Tibial nerve (tissue), 4 donors: ENCODE measurements around the gene GPR25. TPM values are rescaled to one million over a fixed set of nuclear protein-coding genes. Genes with fewer than 3 reads are reported as not detected.

Source experiments
- DNase-seq, 2 donors: peaks; one replicate each; pipeline ENCODE4 v3.0.0-alpha.2; 2019; ENCODE audit warnings: low spot score in 2 of 2
- H3K27ac ChIP-seq, 4 donors: fragments of 200-600 bp; sonication (generic) in 3 of 4; one replicate each; pipeline ENCODE4 v1.5.1; 2017 to 2019; ENCODE audit warnings: mild to moderate bottlenecking in 1 of 4
- H3K27me3 ChIP-seq, 2 donors: fragments of 200-600 bp; sonication (generic) in 1 of 2; one replicate each; pipeline versions ENCODE4 v1.5.1 to v1.6.0; 2017 to 2019
- H3K36me3 ChIP-seq, 3 donors: fragments of 200-600 bp; sonication (generic); one replicate each; pipeline ENCODE4 v1.5.1; 2018 to 2019
- H3K4me1 ChIP-seq, 4 donors: fragments of 200-600 bp; sonication (generic) in 3 of 4; one replicate each; pipeline ENCODE4 v1.5.1; 2017 to 2019
- H3K4me3 ChIP-seq, 4 donors: fragments of 200-600 bp; sonication (generic) in 3 of 4; one replicate each; pipeline ENCODE4 v1.5.1; 2017 to 2019; ENCODE audit warnings: mild to moderate bottlenecking in 1 of 4, moderate library complexity in 1 of 4
- H3K9me3 ChIP-seq, 4 donors: fragments of 200-600 bp; sonication (generic) in 3 of 4; one replicate each; pipeline ENCODE4 v1.5.1; 2017 to 2019
- CTCF ChIP-seq, 5 experiments: fragments of 200-600 bp in 3 of 5; fragments of 450-650 bp in 2 of 5; sonication (generic) in 3 of 5; IDR thresholded peaks; one replicate each; pipeline ENCODE4 v1.5.1; 2016 to 2019; ENCODE audit warnings: antibody characterized with exemption in 5 of 5, mild to moderate bottlenecking in 3 of 5, moderate library complexity in 2 of 5
- EP300 ChIP-seq, 2 donors: sonication (generic); formaldehyde crosslinking; IDR thresholded peaks; one replicate each; pipeline ENCODE4 v1.6.1; 2017; ENCODE audit warnings: antibody characterized with exemption in 2 of 2, mild to moderate bottlenecking in 1 of 2
- POLR2A ChIP-seq, 2 donors: fragments of 450-650 bp; IDR thresholded peaks; one replicate each; pipeline ENCODE4 v1.6.1; 2017; ENCODE audit warnings: antibody characterized with exemption in 2 of 2, mild to moderate bottlenecking in 2 of 2, moderate library complexity in 2 of 2
- WGBS, 2 donors: methylation state at CpG; one replicate each; pipeline ENCODE4 v1.1.5; 2018; 5-methylcytosine and 5-hydroxymethylcytosine counted together
- total RNA-seq, 4 donors: library from RNA; depleted of rRNA; stranded (reverse); fragments of >200 nt; gene quantifications; one replicate each; pipeline ENCODE4 v1.1.0, GENCODE V29; 2016

Gene GPR25
- total RNA-seq, 4 donors from 2014 or later = not detected

GRCh38 chr1:200906491-200906890 lies 33.7 kb downstream of the GPR25 start:
- no peaks in the 10 kb centered on the region for H3K9me3 ChIP-seq
- no peak for DNase-seq
- no peak overlapping the region for H3K4me3 ChIP-seq
- no peaks in the 10 kb centered on the region for H3K27me3 ChIP-seq
- no peak overlapping the region for H3K27ac ChIP-seq
- TF ChIP-seq EP300 (IDR thresholded peaks at IDR 0.05) (no peak), POLR2A (IDR thresholded peaks at IDR 0.05) (no peak), CTCF (IDR thresholded peaks at IDR 0.05) (no peak)
- peaks cover 0 to 3% (median 0%) of the 10 kb centered on the region in 4 donors for H3K4me1 ChIP-seq
- no peaks in the 10 kb centered on the region for H3K36me3 ChIP-seq
- 96 to 100% methylated on average over 2 of the region's 2 CpGs for WGBS, 2 donors

GRCh38 chr1:200907611-200908097 lies 34.9 kb downstream of the GPR25 start:
- DNase-seq = no peak
- H3K4me3 ChIP-seq = no peak overlapping the region
- H3K27ac ChIP-seq = peak overlapping the region in 1 of 4 donors; percentile 7
- H3K27me3 ChIP-seq = no peaks in the 10 kb centered on the region
- peaks cover 0 to 3% (median 0%) of the 10 kb centered on the region in 4 donors for H3K4me1 ChIP-seq
- TF ChIP-seq CTCF (IDR thresholded peaks at IDR 0.05) (no peak), EP300 (IDR thresholded peaks at IDR 0.05) (no peak), POLR2A (IDR thresholded peaks at IDR 0.05) (no peak)
- no peaks in the 10 kb centered on the region for H3K9me3 ChIP-seq
- WGBS, 2 donors = 81 to 90% methylated on average over 5 of the region's 5 CpGs
- H3K36me3 ChIP-seq = no peaks in the 10 kb centered on the region

DNA sequence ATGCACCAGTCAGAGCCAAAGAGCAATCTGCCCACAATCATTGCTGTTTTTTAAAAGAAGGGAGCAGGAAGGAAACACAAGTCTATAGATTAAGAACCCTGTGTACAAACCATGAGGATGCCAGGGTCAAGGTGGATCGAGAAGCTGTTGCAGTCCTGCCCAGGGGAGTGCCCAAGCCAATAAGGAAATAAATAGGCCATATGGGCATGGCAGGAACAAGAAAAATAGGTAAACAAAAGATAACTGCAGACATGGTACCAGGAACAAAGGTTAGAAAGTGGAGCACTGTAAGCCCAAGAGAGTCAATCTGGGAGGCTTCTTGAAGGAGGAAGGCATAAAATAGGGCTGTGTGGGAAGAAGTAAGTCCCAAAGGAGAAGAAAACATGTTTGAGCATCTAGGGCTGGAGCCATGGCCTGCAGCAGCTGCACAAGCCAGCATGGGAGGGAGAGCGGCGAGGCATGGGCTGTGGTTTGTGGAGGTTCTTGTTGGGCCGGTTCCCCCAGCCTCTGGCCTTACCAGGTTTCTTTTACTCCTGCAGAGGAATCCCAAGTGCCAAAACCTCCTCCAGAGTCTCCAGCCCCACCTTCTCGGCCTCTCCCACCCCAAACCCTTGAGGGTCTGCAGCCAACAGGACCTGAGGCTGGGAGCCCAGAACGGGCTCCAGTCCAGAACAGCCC lies 35.5 kb downstream of the GPR25 start:
- peaks cover 0 to 3% (median 0%) of the 10 kb centered on the region in 4 donors for H3K4me1 ChIP-seq
- no peaks in the 10 kb centered on the region for H3K27me3 ChIP-seq
- 69 to 80% methylated on average over 6 of the region's 6 CpGs for WGBS, 2 donors
- H3K9me3 ChIP-seq = no peaks in the 10 kb centered on the region
- peak overlapping the region in 1 of 4 donors; percentile 41 for H3K27ac ChIP-seq
- no peak for DNase-seq
- H3K36me3 ChIP-seq = no peaks in the 10 kb centered on the region
- no peak overlapping the region for H3K4me3 ChIP-seq
- TF ChIP-seq EP300 (IDR thresholded peaks at IDR 0.05) = no peak
- no peak for TF ChIP-seq POLR2A (IDR thresholded peaks at IDR 0.05)
- no peak for TF ChIP-seq CTCF (IDR thresholded peaks at IDR 0.05)

GRCh38 chr1:200909071-200909470 lies 36.3 kb downstream of the GPR25 start:
- no peak for TF ChIP-seq POLR2A (IDR thresholded peaks at IDR 0.05)
- TF ChIP-seq EP300 (IDR thresholded peaks at IDR 0.05) = no peak
- TF ChIP-seq CTCF (IDR thresholded peaks at IDR 0.05) = no peak
- Histone ChIP-seq H3K9me3 (no peaks in the 10 kb centered on the region), H3K27ac (no peak overlapping the region), H3K27me3 (no peaks in the 10 kb centered on the region), H3K4me1 (peaks cover 0 to 3% (median 0%) of the 10 kb centered on the region in 4 donors), H3K4me3 (no peak overlapping the region), H3K36me3 (no peaks in the 10 kb centered on the region)
- no peak for DNase-seq
- 62 to 71% methylated on average over 5 of the region's 5 CpGs for WGBS, 2 donors

DNA sequence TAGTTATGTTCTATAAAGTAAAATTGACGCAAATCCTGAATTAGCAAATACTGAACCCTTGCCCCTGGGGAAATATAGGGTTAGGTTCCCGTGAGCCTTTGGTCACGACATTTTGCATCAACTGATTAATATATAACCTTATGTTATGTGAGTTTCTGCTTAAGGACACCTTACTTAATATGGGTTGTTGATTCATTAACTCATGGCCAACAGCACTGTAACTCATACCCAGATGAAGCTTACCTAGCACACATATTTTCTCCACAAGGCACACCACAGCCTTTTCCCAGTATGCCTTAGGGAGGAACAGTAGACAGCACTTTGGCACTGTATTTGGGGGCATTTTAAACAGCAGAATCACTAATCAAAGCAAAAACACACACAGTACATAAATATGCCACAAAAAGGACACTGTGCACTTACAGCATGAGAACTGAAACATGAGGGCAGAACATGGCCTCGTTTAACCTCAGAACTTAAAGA lies 37.0 kb downstream of the GPR25 start:
- no peaks in the 10 kb centered on the region for H3K36me3 ChIP-seq
- peaks cover 0 to 3% (median 0%) of the 10 kb centered on the region in 4 donors for H3K4me1 ChIP-seq
- no peak overlapping the region for H3K27ac ChIP-seq
- no peaks in the 10 kb centered on the region for H3K27me3 ChIP-seq
- TF ChIP-seq CTCF (IDR thresholded peaks at IDR 0.05) (no peak), EP300 (IDR thresholded peaks at IDR 0.05) (no peak), POLR2A (IDR thresholded peaks at IDR 0.05) (no peak)
- DNase-seq = no peak
- H3K9me3 ChIP-seq = no peaks in the 10 kb centered on the region
- no peak overlapping the region for H3K4me3 ChIP-seq
- 86 to 90% methylated on average over 4 of the region's 4 CpGs for WGBS, 2 donors
